Caco-2 (cell line): Measurements from ENCODE around the gene LTBP2. TPM values are rescaled to one million over a fixed set of nuclear protein-coding genes. Genes with fewer than 3 reads are reported as not detected.

Experiments
- BruUV-seq: library from RNA; stranded (reverse); fragments of 400-500 nt; replicated peaks from 2 replicates; lab custom pipeline; 2021; lab: Mats Ljungman, UMichigan
- CTCF ChIA-PET: fragments of 300-600 bp; sonication (Branson Sonifier 250); formaldehyde crosslinking; loops from one replicate; lab custom pipeline; 2022; ENCODE audit warnings: antibody characterized with exemption; lab: Charles Lee
- POLR2A ChIA-PET: fragments of 300-600 bp; sonication (Branson Sonifier 250); formaldehyde crosslinking; loops from one replicate; lab custom pipeline; 2022; ENCODE audit warnings: antibody characterized with exemption; lab: Charles Lee
- DNase-seq, 2 experiments: peaks; one replicate each; pipeline versions ENCODE4 v3.0.0 to v3.0.0-alpha.2; 2020 to 2022
- H3K27me3 ChIP-seq: replicated peaks from 2 replicates; pipeline ENCODE4 v1.6.0; 2011; ENCODE audit warnings: low read length; ENCODE audit not compliant: control insufficient read depth, insufficient read depth
- H3K36me3 ChIP-seq: 2 replicates; pipeline ENCODE4 v1.5.1; 2011; ENCODE audit warnings: low read length; ENCODE audit not compliant: control insufficient read depth, insufficient read depth
- H3K4me1 ChIP-seq: fragments of 250-450 bp; sonication (Bioruptor Pico); 2 replicates; pipeline ENCODE4 v1.5.1; 2020; ENCODE audit warnings: mild to moderate bottlenecking
- H3K4me3 ChIP-seq: 2 replicates; pipeline ENCODE4 v1.5.1; 2011; ENCODE audit warnings: low read depth, mild to moderate bottlenecking, control low read depth, low read length
- H3K9me3 ChIP-seq: fragments of 250-450 bp; sonication (Bioruptor Pico); 2 replicates; pipeline ENCODE4 v1.5.1; 2020; ENCODE audit warnings: mild to moderate bottlenecking, moderate library complexity
- H3K27ac Mint-ChIP-seq: one replicate; pipeline ENCODE4 v1.8.0; 2022; ENCODE audit warnings: mixed read lengths; ENCODE audit not compliant: unreplicated experiment
- H3K27me3 Mint-ChIP-seq: one replicate; pipeline ENCODE4 v1.8.0; 2022; ENCODE audit warnings: mixed read lengths; ENCODE audit not compliant: insufficient read depth, unreplicated experiment
- H3K36me3 Mint-ChIP-seq: one replicate; pipeline ENCODE4 v1.8.0; 2022; ENCODE audit warnings: mild to moderate bottlenecking, mixed read lengths; ENCODE audit not compliant: insufficient read depth, unreplicated experiment
- H3K4me1 Mint-ChIP-seq: one replicate; pipeline ENCODE4 v1.8.0; 2022; ENCODE audit warnings: low read depth, mixed read lengths; ENCODE audit not compliant: unreplicated experiment
- H3K4me3 Mint-ChIP-seq: one replicate; pipeline ENCODE4 v1.8.0; 2022; ENCODE audit warnings: mild to moderate bottlenecking, moderate library complexity, mixed read lengths; ENCODE audit not compliant: unreplicated experiment
- H3K9me3 Mint-ChIP-seq: one replicate; pipeline ENCODE4 v1.8.0; 2022; ENCODE audit warnings: mixed read lengths; ENCODE audit not compliant: unreplicated experiment
- intact Hi-C: fragments of 100-400 bp; cut with micrococcal nuclease; formaldehyde crosslinking; loops from one replicate; pipeline ENCODE4 v1.10.0; 2022; ENCODE audit not compliant: unreplicated experiment
- total RNA-seq: library from RNA; stranded (reverse); gene quantifications from 2 replicates; pipeline ENCODE4 v1.2.3, GENCODE V29; 2022
- TF ChIP-seq, protein P1 (sequence below), 2 experiments: fragments of 200-600 bp in 1 of 2; IDR thresholded peaks; 1 replicate in 1 of 2; 2 replicates in 1 of 2; pipeline versions ENCODE4 v1.5.1 to v1.8.0; 2011 to 2022; ENCODE audit warnings: antibody characterized with exemption in 1 of 2, control low read depth in 1 of 2, inconsistent platforms in 1 of 2, low read depth in 1 of 2, low read length in 1 of 2, mild to moderate bottlenecking in 1 of 2, moderate library complexity in 1 of 2; ENCODE audit not compliant: insufficient read depth in 1 of 2, severe bottlenecking in 1 of 2, unreplicated experiment in 1 of 2

LTBP2 gene
- total RNA-seq, 1 experiment from 2014 or later = 0.86 TPM

GRCh38 chr14:74596741-74597450, 15.1 kb downstream of the LTBP2 start:
- H3K9me3 ChIP-seq = no peaks in the 10 kb centered on the region
- H3K27me3 ChIP-seq = no peaks in the 10 kb centered on the region
- peaks cover 11% of the 10 kb centered on the region for H3K4me1 Mint-ChIP-seq
- no peaks in the 10 kb centered on the region for H3K27me3 Mint-ChIP-seq
- no peak overlapping the region for H3K4me3 ChIP-seq
- TF ChIP-seq, protein P1, sequence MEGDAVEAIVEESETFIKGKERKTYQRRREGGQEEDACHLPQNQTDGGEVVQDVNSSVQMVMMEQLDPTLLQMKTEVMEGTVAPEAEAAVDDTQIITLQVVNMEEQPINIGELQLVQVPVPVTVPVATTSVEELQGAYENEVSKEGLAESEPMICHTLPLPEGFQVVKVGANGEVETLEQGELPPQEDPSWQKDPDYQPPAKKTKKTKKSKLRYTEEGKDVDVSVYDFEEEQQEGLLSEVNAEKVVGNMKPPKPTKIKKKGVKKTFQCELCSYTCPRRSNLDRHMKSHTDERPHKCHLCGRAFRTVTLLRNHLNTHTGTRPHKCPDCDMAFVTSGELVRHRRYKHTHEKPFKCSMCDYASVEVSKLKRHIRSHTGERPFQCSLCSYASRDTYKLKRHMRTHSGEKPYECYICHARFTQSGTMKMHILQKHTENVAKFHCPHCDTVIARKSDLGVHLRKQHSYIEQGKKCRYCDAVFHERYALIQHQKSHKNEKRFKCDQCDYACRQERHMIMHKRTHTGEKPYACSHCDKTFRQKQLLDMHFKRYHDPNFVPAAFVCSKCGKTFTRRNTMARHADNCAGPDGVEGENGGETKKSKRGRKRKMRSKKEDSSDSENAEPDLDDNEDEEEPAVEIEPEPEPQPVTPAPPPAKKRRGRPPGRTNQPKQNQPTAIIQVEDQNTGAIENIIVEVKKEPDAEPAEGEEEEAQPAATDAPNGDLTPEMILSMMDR (IDR thresholded peaks at IDR 0.05; ENCODE audit: insufficient read depth in 1 of 2, low read depth in 1 of 2, low read length in 1 of 2, severe bottlenecking in 1 of 2, unreplicated experiment in 1 of 2) = no peak
- no peak for DNase-seq
- peaks cover 19% of the 10 kb centered on the region for H3K4me1 ChIP-seq
- no TSS peak for BruUV-seq
- intact Hi-C loops = no loop called here
- no peak overlapping the region for H3K27ac Mint-ChIP-seq
- no peaks in the 10 kb centered on the region for H3K36me3 Mint-ChIP-seq
- H3K4me3 Mint-ChIP-seq = no peak overlapping the region
- CTCF ChIA-PET = no interaction called here
- POLR2A ChIA-PET = no interaction called here
- no peaks in the 10 kb centered on the region for H3K9me3 Mint-ChIP-seq
- no peaks in the 10 kb centered on the region for H3K36me3 ChIP-seq

DNA sequence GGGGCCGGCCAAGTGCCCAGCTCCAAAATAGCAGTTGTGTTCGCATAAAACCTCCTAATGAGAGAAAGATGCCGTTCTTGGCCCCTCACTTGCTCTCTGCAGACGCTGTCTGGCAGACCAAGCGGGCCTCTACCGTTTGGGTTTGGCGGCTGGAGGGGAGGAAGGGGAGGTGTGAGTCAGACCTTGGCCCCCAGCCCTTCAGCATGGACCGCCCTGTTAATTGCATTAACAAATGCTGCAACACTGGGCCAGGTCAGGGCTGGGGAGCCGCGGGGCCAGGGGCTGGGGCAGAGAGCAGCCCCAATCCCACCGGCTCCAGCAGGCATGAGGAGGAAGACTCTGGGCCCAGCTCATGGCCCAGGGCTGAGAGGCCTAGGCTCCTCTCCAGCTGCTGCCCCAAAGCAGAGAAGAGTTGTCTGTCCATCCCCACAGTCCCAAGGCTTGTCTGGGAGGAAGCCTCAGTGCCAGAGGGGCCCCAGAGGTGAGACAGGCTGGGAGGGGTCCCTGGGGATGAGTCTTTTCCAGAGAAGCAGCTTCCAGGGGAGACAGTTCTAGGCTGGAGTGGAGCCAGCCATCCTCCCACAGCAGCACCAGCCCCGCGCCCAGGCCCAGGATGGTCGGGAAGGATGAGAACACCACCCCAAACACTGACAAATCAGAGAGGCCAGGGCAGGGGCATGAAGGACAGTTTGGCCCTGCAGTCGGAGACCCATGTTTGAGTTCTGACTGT, 16.9 kb downstream of the LTBP2 start:
- intact Hi-C loops = no loop called here
- Histone ChIP-seq H3K27me3 (no peaks in the 10 kb centered on the region), H3K4me3 (no peak overlapping the region), H3K4me1 (peaks cover 14% of the 10 kb centered on the region), H3K9me3 (no peaks in the 10 kb centered on the region), H3K36me3 (no peaks in the 10 kb centered on the region)
- H3K36me3 Mint-ChIP-seq = no peaks in the 10 kb centered on the region
- H3K27me3 Mint-ChIP-seq = no peaks in the 10 kb centered on the region
- BruUV-seq = no TSS peak
- H3K9me3 Mint-ChIP-seq = no peaks in the 10 kb centered on the region
- DNase-seq = no peak
- CTCF ChIA-PET = interaction anchor here (0.6 kb wide), 1 partner anchor 1136 kb away, joined by 4 read pairs; no protein-coding TSS in a partner anchor
- POLR2A ChIA-PET = no interaction called here
- TF ChIP-seq, protein P1 (IDR thresholded peaks at IDR 0.05; ENCODE audit: insufficient read depth in 1 of 2, low read depth in 1 of 2, low read length in 1 of 2, severe bottlenecking in 1 of 2, unreplicated experiment in 1 of 2) = no peak
- H3K4me3 Mint-ChIP-seq = no peak overlapping the region
- peaks cover 11% of the 10 kb centered on the region for H3K4me1 Mint-ChIP-seq
- no peak overlapping the region for H3K27ac Mint-ChIP-seq

DNA sequence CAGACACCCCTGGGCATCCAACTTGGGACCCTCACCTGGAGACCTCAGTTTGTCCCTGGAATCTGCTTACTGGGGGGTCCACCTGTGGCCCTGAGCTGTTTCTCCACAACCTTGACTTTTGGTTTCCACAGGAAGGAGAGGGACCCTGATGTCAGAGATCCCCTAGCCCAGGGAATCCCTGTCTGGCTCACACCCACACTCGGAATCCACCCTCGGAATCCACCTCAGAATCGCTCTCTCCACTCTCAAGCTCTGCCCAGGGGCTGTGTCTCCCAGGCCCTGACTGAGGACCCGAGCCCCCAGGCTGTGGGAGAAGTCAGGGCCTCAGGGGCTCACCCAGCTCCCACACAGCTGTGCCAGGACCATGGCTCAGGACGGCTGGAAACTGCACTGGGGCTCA, 17.4 kb downstream of the LTBP2 start:
- H3K36me3 ChIP-seq = no peaks in the 10 kb centered on the region
- ChIA-PET POLR2A (no interaction called here), CTCF (interaction anchor here (0.6 kb wide), 1 partner anchor 1136 kb away, joined by 4 read pairs; no protein-coding TSS in a partner anchor)
- no peaks in the 10 kb centered on the region for H3K9me3 ChIP-seq
- no peak for DNase-seq
- peaks cover 14% of the 10 kb centered on the region for H3K4me1 ChIP-seq
- BruUV-seq = no TSS peak
- H3K27me3 ChIP-seq = no peaks in the 10 kb centered on the region
- Mint-ChIP-seq H3K36me3 (no peaks in the 10 kb centered on the region), H3K4me3 (no peak overlapping the region), H3K27me3 (no peaks in the 10 kb centered on the region), H3K9me3 (no peaks in the 10 kb centered on the region), H3K4me1 (peaks cover 11% of the 10 kb centered on the region), H3K27ac (no peak overlapping the region)
- TF ChIP-seq, protein P1 (IDR thresholded peaks at IDR 0.05; ENCODE audit: insufficient read depth in 1 of 2, low read depth in 1 of 2, low read length in 1 of 2, severe bottlenecking in 1 of 2, unreplicated experiment in 1 of 2) = no peak
- no peak overlapping the region for H3K4me3 ChIP-seq
- intact Hi-C loops = no loop called here
